ENCODE results near the gene KIAA0930.
"Not testable (repeated sequence)": the region's sequence is repeated elsewhere in the genome, so short reads cannot be mapped to it uniquely, and the experiment has no call there.

The KIAA0930 gene

GRCh38 chr22:45262195-45262930 lies 21.7 kb upstream of the KIAA0930 start:
- no peak for DNase-seq

DNA sequence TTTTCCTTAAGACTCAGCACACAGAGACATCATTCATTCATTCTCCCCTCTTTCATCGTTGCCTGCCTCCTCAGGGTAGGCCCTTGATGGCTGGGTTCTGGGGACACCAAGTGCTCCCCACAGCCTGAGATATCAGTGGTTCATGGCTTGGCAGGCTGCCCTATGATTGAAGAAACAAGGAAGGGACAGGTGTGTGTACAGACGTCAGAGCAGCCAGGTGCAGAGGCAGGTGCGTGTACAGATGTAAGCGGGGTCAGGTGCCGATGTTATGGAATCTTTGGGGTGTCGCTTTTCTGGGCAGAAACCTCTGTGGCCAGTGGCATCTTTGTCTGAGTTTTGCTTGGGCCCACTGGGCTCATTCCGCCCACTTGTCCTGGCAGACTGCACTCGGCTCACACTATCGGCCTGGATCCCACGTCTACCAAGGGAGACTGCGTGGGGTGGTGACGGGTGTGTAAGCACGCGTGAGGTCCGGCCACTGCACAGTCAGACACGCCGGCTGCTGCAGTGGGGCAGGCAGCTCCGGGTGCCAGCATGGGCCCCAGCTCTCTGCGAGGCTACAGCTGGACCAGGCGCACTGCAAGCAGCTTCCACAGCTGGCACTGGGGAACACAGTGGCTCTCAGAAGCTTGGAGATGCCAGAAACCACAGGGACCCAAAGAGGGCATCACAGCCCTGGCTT lies 20.9 kb upstream of the KIAA0930 start:
- no peak for DNase-seq

DNA sequence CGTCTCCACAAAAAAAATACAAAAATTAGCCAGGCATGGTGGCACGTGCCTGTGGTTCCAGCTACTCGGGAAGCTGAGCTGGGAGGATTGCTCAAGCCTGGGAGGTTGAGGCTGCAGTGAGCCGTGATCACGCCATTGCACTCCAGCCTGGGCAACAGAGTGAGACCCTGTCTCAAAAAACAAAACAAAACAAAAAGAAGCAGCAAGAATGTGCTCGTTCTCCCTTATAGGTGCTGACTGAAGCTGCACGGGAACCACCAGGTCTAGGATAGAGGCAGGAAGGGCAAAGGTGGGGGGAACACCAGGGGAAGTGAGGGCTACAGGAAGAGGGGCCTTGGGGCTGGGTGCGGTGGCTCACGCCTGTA lies 19.7 kb upstream of the KIAA0930 start:
- DNase-seq = not testable (repeated sequence)

DNA sequence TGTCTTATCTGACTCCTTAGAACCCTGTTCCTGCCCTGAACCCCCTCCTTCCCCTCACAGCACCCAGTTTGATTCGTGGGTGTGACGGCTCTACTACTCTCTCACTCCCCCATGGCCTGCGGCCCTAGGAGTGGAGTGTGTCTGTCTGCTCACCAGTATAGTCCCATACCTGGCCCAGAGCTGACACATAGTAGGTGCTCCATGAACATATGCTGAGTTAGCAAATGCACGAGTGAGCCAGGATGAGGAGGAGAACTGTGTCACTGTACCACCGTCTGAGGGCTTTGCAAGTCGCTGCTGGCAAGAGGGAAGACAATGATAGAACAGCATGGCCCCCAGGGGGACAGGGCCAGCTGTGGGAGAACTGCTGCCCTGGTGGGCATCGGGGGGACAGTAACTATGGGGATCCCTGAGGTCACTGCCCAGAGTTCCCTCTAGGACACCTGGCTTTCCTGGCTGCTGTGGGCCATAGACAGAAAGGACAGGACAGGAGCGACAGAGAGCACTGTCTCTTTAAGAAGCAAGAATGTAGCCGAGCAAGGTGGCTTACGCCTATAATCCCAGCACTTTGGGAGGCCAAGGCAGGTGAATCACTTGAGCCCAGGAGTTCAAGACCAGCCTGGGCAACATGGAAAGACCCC lies 19.2 kb upstream of the KIAA0930 start:
- no peak for DNase-seq

DNA sequence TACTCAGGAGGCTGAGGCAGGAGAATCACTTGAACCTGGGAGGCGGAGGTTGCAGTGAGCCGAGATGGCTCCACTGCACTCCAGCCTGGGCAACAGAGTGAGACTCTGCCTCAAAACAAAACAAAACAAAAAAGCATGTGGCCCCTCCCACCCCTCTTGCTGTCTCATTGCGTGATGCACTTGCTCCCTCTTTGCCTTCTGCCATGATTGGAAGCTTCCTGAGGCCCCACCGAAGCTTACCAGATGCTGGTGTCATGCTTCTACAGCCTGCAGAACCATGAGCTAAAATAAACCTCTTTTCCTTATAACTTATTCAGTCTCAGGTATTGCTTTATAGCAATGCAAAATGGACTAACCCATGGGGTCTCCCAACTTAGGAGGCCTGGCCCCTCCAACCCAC lies 17.2 kb upstream of the KIAA0930 start:
- DNase-seq = not testable (repeated sequence)

DNA sequence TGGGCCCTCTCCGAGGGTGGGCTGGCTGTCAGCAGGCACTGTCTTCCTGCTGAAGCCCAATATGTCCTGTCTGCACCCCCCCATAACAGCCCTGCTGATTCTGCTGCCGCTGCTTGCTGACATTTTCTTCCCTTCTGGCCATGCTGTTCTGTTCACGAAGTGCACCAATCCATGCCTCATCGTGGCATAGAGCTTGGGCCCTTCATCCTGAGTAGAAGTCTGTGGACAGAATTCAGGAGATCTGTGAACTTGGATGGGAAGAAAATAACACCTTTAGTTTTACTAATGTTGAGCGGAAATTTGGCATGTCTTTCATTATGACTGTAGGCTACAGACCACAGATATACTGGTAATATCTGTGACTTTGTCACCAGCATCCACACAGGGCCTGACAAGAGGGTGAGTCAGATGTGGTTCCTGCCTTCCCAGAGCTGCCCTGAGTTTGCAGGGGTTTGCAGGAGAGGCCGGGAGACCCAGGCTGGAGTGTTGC lies 14.1 kb upstream of the KIAA0930 start:
- DNase-seq = no peak

GRCh38 chr22:45254388-45254787 lies 13.7 kb upstream of the KIAA0930 start:
- DNase-seq = no peak

GRCh38 chr22:45253039-45253641 lies 12.4 kb upstream of the KIAA0930 start:
- DNase-seq = no peak

- no peak for DNase-seq
Observed at GRCh38 chr22:45251825-45252224, 11.1 kb upstream of the KIAA0930 start.

DNA sequence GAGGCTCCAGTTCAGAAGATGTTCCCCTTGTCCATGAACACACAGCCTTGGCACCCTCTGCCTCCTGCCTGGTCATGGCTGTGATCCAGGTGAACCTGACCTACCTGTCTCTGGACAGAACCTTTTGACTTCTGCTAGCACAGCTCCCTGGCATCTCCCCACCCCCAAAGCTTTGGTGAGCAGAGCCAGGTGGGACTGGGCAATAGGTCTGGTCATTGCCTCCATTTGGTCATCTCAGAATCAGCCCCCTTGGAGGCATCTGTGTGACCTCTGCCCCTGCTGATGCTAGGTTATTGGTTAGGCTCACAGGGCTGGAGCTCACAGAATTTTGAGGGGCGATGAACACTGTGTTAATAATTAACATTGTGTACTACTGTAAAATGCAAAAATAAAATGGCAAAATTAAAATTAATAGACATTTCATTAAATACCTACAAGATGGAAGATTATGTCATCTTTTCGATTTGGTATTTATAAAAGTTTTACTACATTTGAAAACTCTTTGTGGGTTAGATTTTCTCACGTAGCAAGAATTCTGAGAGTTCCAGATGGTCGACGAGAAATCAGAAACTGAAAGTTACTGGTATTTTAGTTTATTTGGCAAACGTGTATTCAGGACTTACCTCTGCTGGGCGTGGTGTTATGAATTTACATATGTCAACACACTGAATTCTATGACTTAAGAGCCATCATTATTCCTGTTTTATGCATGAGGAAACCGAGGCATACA lies 8.3 kb upstream of the KIAA0930 start:
- no peak for DNase-seq

DNA sequence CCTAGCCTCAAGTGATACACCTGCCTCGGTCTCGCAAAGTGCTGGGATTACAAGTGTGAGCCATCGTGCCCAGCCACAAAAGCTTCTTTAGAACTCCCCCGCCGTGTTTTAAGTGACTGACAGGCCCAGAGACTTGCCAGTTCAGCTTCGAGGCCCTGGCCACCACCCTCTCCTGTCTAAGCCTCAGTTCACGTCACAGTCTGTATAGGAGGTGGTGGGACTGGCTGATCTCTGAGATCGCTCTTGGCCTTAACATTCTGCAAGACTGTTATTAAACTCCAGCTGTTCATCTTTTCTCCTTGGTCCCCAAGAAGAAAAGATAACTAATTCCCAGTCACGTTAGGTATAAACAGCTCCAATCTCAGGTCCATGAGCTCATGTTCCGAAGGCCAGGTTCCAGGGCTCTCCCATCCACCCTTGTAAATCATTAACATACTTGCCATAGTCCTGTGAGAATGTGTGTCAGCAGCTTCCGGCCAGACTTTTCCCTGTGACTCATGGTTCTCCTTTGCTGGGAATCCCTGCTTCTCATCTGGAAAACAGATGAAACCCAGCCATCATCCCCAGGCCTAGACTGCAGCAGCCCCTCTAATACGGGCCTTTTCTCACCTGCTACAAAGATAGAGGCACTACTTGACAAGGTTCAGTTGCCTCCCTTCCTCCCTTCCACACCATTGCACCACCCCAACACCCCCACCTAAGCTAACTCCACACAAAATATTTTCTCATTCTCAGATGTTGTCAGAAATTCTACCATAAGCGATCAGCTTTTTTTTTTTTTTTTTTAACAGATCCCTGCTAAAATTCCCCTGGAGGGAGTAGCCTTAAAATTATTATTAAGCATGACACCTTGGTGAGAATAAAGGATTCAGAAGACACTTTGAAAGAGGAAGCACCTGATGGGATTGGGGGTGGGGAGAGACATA lies 5.6 kb upstream of the KIAA0930 start:
- DNase-seq = no peak

DNA sequence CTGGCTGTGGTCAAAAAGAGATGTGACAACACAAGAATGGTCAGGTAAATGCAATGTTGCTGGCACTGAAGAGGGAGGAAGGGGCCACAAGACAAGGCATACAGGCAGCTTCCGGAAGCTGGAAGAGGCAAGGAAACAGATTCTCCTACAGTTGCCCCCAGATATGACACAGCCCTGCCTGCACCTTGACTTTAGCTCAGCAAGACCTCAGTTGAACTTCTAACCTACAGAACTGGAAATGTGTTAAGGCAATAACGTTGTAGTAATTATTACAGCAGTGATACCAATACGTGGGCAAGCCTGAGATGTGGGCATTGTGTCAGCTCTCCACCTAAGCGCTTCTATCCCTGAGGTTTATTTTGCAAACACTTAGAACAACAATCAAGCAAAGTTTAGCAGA lies 4.2 kb upstream of the KIAA0930 start:
- no peak for DNase-seq

- no peak for DNase-seq
Observed at GRCh38 chr22:45242778-45243191, 2.1 kb upstream of the KIAA0930 start.

- no peak for DNase-seq
Observed at GRCh38 chr22:45240104-45240809, 437 bp downstream of the KIAA0930 start.

DNA sequence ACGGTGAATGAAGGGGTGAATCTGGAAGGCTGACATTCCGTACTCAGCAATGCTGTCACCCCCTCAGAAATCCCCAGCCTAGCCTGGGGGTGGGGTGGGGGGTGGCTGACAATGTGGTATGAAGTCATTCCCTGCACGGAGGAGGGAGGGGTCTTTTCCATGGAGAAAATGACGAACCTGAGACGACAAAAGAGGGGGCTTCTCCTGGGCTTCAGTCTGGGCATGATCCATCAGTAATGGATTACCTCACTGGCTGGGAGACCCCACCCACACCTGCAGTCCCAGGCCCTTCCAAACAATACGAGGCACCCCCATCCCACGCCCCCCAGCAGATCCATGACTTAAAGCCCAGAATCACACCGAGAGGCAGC lies 1.0 kb downstream of the KIAA0930 start:
- DNase-seq = no peak

DNA sequence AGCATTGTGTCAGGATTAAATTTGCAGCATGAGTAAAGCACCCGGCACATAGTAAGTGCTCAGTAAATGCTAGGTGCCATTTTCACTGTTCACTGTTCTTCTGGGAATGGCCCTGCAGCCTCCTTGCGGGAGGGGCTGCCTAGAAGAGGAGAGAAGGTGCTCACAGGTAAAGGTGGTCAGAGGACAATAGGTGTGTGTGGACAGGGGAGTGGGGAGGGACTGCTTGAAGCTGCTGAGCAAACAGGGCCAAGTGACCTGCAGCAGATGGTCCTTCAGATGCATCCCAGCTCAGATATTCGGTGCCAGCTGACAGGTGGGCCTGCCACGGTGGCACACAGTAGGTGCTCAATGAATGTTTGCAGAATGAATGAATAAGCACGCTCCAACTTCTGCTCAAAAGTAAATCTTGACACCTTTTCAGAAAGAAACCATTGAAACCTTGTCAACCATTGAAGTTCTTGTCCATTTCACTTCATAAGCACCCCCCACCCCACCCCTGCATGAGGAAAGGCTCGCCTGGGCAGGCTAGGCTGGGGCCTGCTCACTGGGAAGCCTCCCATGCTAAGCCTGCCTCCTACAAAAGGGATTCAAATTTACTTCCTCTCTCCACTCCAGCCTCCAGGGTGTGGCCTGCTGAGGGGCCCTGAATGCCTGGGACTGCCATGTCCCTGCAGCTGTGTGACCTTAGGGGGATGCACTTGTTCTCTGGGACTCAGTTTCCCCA lies 1.6 kb downstream of the KIAA0930 start:
- no peak for DNase-seq

GRCh38 chr22:45238076-45238956 lies 2.4 kb downstream of the KIAA0930 start:
- no peak for DNase-seq

- DNase-seq = no peak
Observed at GRCh38 chr22:45237065-45237990, 3.4 kb downstream of the KIAA0930 start.
